ENCODE measurements around the gene NTM. TPM values are rescaled to one million over a fixed set of nuclear protein-coding genes. Genes with fewer than 3 reads are reported as not detected.
"Not testable (repeated sequence)": the region's sequence is repeated elsewhere in the genome, so short reads cannot be mapped to it uniquely, and the experiment has no call there.

The NTM gene
- total RNA-seq, 2 donors from 2014 or later: 0.26 to 3.6 TPM

DNA sequence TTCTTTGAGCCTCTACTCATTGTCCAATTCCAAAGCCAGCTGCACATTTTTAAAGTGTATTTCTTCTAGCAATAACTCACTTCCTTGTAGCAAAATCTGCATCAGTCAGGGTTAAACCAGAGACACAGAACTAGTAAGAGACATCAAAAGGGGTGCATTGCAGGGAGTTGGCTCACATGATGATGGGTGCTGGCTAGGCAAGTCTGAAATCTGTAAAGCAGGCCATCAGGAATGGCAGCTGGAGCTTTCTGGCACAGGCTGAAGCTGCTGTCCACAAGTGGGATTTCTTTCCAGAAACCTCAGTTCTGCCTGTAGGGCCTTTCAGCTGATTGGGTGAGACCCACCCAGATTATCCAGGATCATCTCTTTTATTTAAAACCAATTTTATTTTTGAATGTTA lies 698.1 kb downstream of the NTM start:
- intact Hi-C loops (cut with DNase I): no loop called here
- no peak for TF ChIP-seq POLR2A (IDR thresholded peaks at IDR 0.05)
- TF ChIP-seq, protein P1, sequence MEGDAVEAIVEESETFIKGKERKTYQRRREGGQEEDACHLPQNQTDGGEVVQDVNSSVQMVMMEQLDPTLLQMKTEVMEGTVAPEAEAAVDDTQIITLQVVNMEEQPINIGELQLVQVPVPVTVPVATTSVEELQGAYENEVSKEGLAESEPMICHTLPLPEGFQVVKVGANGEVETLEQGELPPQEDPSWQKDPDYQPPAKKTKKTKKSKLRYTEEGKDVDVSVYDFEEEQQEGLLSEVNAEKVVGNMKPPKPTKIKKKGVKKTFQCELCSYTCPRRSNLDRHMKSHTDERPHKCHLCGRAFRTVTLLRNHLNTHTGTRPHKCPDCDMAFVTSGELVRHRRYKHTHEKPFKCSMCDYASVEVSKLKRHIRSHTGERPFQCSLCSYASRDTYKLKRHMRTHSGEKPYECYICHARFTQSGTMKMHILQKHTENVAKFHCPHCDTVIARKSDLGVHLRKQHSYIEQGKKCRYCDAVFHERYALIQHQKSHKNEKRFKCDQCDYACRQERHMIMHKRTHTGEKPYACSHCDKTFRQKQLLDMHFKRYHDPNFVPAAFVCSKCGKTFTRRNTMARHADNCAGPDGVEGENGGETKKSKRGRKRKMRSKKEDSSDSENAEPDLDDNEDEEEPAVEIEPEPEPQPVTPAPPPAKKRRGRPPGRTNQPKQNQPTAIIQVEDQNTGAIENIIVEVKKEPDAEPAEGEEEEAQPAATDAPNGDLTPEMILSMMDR (IDR thresholded peaks at IDR 0.05): no peak
- no peak for DNase-seq

DNA sequence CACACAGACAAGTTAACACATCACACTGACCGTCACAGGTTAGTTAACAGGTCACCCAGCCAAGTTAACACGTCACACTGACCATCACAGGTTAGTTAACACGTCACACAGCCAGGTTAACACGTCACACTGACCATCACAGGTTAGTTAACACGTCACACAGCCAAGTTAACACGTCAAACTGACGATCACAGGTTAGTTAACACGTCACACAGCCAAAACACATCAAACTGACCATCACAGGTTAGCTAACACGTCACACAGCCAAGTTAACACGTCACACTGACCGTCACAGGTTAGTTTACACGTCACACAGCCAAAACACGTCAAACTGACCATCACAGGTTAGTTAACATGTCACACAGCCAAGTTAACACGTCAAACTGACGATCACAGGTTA lies 699.2 kb downstream of the NTM start:
- H3K9me3 ChIP-seq; H3K4me3 ChIP-seq; H3K27ac ChIP-seq; ATAC-seq; H3K36me3 ChIP-seq (replicated peaks in 1 of 2; ENCODE audit: insufficient read depth in 1 of 2, low read depth in 2 of 2); H3K27me3 ChIP-seq; intact Hi-C loops (cut with DNase I); H3K4me1 ChIP-seq; DNase-seq: not testable (repeated sequence)
- 69 to 74% methylated on average over 15 of the region's 15 CpGs for WGBS, 2 donors

More for the DNA sequence above, 698.1 kb downstream of the NTM start:
- ATAC-seq: no peak
- H3K4me1 ChIP-seq: no peaks in the 10 kb centered on the region
- no peak overlapping the region for H3K4me3 ChIP-seq
- no peak overlapping the region for H3K27ac ChIP-seq
- no peaks in the 10 kb centered on the region for H3K9me3 ChIP-seq
- H3K27me3 ChIP-seq: no peaks in the 10 kb centered on the region
- H3K36me3 ChIP-seq (replicated peaks in 1 of 2; ENCODE audit: insufficient read depth in 1 of 2, low read depth in 2 of 2): no peaks in the 10 kb centered on the region

DNA sequence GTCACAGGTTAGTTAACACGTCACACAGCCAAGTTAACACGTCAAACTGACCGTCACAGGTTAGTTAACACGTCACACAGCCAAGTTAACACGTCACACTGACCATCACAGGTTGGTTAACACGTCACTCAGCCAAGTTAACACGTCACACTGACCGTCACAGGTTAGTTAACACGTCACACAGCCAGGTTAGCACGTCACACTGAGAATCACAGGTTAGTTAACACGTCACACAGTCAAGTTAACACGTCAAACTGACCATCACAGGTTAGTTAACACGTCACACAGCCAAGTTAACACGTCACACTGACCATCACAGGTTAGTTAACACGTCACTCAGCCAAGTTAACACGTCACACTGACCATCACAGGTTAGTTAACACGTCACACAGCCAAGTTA lies 700.5 kb downstream of the NTM start:
- DNase-seq; H3K27me3 ChIP-seq; H3K27ac ChIP-seq; H3K9me3 ChIP-seq; H3K4me3 ChIP-seq; intact Hi-C loops (cut with DNase I); ATAC-seq; H3K4me1 ChIP-seq; H3K36me3 ChIP-seq (replicated peaks in 1 of 2; ENCODE audit: insufficient read depth in 1 of 2, low read depth in 2 of 2): not testable (repeated sequence)
- WGBS, 2 donors: 65 to 82% methylated on average over 17 of the region's 17 CpGs

DNA sequence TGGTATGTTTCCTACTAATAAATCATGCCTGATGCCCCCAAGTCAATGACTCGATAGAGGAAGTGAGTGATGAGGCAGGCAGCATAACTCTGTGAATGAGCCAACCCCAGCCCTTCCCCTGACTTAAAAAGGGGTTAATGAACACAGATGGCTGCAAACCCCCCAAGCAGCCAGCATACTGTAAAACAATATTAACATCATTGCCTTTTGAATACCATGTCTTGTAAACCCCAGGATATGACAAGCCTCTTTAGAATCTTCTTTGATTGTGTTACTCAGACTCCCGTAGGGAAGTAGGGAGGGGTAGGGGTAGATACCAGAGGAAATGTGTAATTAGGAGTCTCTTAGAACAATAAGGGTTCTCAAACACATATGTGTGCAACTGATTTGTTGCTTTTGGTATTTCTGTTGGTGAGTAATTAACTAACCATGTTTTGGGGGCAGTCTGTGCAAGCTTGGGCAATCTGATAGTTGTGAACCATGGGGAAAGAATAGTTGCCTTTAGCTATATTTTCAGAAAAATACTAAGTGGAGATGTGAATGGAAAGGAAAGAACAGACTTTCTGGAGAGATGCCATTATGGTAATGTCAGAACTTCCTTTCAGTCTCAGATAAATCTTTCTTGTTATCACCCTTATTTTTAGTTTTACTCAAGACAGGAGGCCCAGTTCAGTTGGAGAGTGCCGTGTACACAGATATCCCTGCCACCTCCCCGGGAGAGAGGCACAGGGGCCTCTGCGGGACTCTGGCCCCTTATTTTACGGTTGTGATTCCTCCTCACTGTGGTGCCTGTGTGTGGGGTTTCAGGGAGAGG lies 701.8 kb downstream of the NTM start:
- 29 to 51% methylated on average over 6 of the region's 6 CpGs for WGBS, 2 donors
- H3K36me3 ChIP-seq (replicated peaks in 1 of 2; ENCODE audit: insufficient read depth in 1 of 2, low read depth in 2 of 2): no peaks in the 10 kb centered on the region
- no peak overlapping the region for H3K4me3 ChIP-seq
- DNase-seq (no peak), ATAC-seq (no peak)
- no peaks in the 10 kb centered on the region for H3K4me1 ChIP-seq
- intact Hi-C loops (cut with DNase I): no loop called here
- H3K27ac ChIP-seq: no peak overlapping the region
- no peaks in the 10 kb centered on the region for H3K27me3 ChIP-seq
- H3K9me3 ChIP-seq: no peaks in the 10 kb centered on the region
- TF ChIP-seq, protein P1 (IDR thresholded peaks at IDR 0.05): no peak
- TF ChIP-seq POLR2A (IDR thresholded peaks at IDR 0.05): no peak

DNA sequence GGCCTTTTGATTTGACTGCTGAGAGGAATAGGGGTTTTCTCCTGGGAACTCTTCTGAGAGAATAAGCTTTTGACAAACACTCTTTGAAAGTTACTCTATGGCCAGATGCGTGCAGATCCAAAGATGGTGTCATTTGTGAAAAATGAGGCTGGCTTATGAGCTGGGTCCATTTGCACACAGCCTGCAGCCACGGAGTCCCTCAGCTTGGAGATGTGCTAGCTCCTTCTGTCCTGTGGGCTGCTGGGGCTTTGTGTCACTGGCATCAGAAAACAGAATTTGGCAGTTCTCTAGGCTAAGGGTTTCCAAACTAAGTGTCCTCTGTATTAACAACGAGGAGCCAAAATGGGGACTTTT lies 702.4 kb downstream of the NTM start:
- intact Hi-C loops (cut with DNase I): no loop called here
- DNase-seq (no peak), ATAC-seq (no peak)
- TF ChIP-seq POLR2A (IDR thresholded peaks at IDR 0.05): no peak
- TF ChIP-seq, protein P1 (IDR thresholded peaks at IDR 0.05): no peak
- Histone ChIP-seq H3K36me3 (replicated peaks in 1 of 2; ENCODE audit: insufficient read depth in 1 of 2, low read depth in 2 of 2) (no peaks in the 10 kb centered on the region), H3K4me1 (no peaks in the 10 kb centered on the region), H3K4me3 (no peak overlapping the region), H3K27ac (no peak overlapping the region), H3K9me3 (no peaks in the 10 kb centered on the region), H3K27me3 (no peaks in the 10 kb centered on the region)
- WGBS, 2 donors: 39 to 45% methylated on average over 3 of the region's 3 CpGs

DNA sequence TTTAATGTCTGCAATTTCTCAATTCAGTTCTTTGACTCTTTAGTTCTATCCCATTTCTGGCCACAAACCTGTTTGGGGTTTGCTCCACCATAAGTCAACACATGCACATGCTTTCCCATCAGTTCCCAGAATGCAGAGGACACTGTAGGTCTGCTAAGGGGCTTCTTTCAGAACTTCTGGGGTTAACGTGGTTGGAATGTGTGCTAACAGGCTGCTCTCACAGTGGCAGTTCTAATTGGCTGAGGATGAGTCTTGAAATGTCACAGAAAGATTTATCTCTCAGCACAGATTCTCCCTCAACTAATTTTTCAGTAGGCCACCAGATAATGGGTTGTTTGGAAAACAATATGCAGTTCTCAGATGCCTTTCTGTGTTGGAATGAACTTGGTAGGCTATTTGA lies 703.4 kb downstream of the NTM start:
- H3K4me3 ChIP-seq: no peak overlapping the region
- no peak for DNase-seq
- no peaks in the 10 kb centered on the region for H3K4me1 ChIP-seq
- no peak for TF ChIP-seq POLR2A (IDR thresholded peaks at IDR 0.05)
- TF ChIP-seq, protein P1 (IDR thresholded peaks at IDR 0.05): no peak
- H3K27me3 ChIP-seq: no peaks in the 10 kb centered on the region
- H3K27ac ChIP-seq: no peak overlapping the region
- no peak for ATAC-seq
- no peaks in the 10 kb centered on the region for H3K36me3 ChIP-seq (replicated peaks in 1 of 2; ENCODE audit: insufficient read depth in 1 of 2, low read depth in 2 of 2)
- WGBS, 2 donors: 29 to 45% methylated on average over 1 of the region's 1 CpG
- H3K9me3 ChIP-seq: no peaks in the 10 kb centered on the region
- intact Hi-C loops (cut with DNase I): no loop called here
